Measurements from ENCODE around the gene SKOR1.

DNA sequence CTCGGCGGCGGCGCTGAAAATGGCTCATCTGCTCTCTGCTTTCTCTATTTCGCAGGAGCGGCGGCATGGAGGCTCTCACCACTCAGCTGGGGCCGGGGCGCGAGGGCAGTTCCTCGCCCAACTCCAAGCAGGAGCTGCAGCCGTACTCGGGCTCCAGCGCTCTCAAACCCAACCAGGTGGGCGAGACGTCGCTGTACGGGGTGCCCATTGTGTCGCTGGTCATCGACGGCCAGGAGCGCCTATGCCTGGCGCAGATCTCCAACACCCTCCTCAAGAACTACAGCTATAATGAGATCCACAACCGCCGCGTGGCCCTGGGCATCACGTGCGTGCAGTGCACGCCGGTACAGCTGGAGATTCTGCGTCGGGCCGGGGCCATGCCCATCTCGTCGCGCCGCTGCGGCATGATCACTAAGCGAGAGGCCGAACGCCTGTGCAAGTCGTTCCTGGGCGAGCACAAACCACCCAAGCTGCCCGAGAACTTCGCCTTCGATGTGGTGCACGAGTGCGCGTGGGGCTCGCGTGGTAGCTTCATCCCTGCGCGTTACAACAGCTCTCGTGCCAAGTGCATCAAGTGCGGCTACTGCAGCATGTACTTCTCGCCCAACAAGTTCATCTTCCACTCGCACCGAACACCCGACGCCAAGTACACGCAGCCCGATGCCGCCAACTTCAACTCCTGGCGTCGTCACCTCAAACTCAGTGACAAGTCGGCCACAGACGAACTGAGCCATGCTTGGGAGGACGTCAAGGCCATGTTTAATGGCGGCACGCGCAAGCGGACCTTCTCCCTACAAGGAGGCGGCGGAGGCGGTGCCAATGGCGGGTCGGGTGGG, 790 bp downstream of the SKOR1 start:
- TF ChIP-seq, protein P1, sequence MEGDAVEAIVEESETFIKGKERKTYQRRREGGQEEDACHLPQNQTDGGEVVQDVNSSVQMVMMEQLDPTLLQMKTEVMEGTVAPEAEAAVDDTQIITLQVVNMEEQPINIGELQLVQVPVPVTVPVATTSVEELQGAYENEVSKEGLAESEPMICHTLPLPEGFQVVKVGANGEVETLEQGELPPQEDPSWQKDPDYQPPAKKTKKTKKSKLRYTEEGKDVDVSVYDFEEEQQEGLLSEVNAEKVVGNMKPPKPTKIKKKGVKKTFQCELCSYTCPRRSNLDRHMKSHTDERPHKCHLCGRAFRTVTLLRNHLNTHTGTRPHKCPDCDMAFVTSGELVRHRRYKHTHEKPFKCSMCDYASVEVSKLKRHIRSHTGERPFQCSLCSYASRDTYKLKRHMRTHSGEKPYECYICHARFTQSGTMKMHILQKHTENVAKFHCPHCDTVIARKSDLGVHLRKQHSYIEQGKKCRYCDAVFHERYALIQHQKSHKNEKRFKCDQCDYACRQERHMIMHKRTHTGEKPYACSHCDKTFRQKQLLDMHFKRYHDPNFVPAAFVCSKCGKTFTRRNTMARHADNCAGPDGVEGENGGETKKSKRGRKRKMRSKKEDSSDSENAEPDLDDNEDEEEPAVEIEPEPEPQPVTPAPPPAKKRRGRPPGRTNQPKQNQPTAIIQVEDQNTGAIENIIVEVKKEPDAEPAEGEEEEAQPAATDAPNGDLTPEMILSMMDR (conservative IDR thresholded peaks at IDR 0.05 in 1 of 2, IDR thresholded peaks at IDR 0.05 in 1 of 2; ENCODE audit: low read depth in 1 of 2, low read length in 2 of 2): no peak
- TF ChIP-seq EZH2 (IDR thresholded peaks at IDR 0.05; ENCODE audit: low read length, missing control alignments): peak; percentile 99

Data from fibroblast of lung (primary cell).